HUES48 (cell line): ENCODE measurements around the gene PIMREG.

ENCODE experiments used
- H3K27ac ChIP-seq: one replicate; pipeline ENCODE4 v1.7.0; 2013; ENCODE audit warnings: low read depth, low read length, inconsistent platforms
- H3K27me3 ChIP-seq: 2 replicates; pipeline ENCODE4 v1.6.1; 2013; ENCODE audit warnings: mild to moderate bottlenecking, low read length; ENCODE audit not compliant: control insufficient read depth, insufficient read depth
- H3K36me3 ChIP-seq: 2 replicates; pipeline ENCODE4 v1.6.1; 2013; ENCODE audit warnings: low read length; ENCODE audit not compliant: control insufficient read depth, insufficient read depth
- H3K4me1 ChIP-seq: 2 replicates; pipeline ENCODE4 v1.6.1; 2013; ENCODE audit warnings: mild to moderate bottlenecking, low read length; ENCODE audit not compliant: control insufficient read depth, insufficient read depth
- H3K4me3 ChIP-seq: 2 replicates; pipeline ENCODE4 v1.5.1; 2013; ENCODE audit warnings: mild to moderate bottlenecking, low read depth, low read length
- H3K9ac ChIP-seq: 2 replicates; pipeline ENCODE4 v1.6.1; 2013; ENCODE audit warnings: mild to moderate bottlenecking, low read depth, low read length, moderate library complexity
- H3K9me3 ChIP-seq: 2 replicates; pipeline ENCODE4 v1.6.1; 2013; ENCODE audit warnings: low read length; ENCODE audit not compliant: control insufficient read depth, insufficient read depth

PIMREG gene

GRCh38 chr17:6473128-6473767 lies 29.0 kb downstream of the PIMREG start:
- Histone ChIP-seq H3K27ac (peak overlapping the region; percentile 18), H3K27me3 (no peaks in the 10 kb centered on the region), H3K9me3 (no peaks in the 10 kb centered on the region), H3K36me3 (no peaks in the 10 kb centered on the region), H3K9ac (no peak overlapping the region), H3K4me1 (peaks cover 20% of the 10 kb centered on the region), H3K4me3 (no peak overlapping the region)

GRCh38 chr17:6474376-6474775 lies 30.1 kb downstream of the PIMREG start:
- H3K27ac ChIP-seq = no peak overlapping the region
- no peaks in the 10 kb centered on the region for H3K27me3 ChIP-seq
- no peaks in the 10 kb centered on the region for H3K9me3 ChIP-seq
- H3K36me3 ChIP-seq = no peaks in the 10 kb centered on the region
- no peak overlapping the region for H3K4me3 ChIP-seq
- peaks cover 20% of the 10 kb centered on the region for H3K4me1 ChIP-seq
- H3K9ac ChIP-seq = no peak overlapping the region

- no peak overlapping the region for H3K4me3 ChIP-seq
- no peak overlapping the region for H3K27ac ChIP-seq
- H3K9me3 ChIP-seq = no peaks in the 10 kb centered on the region
- H3K36me3 ChIP-seq = no peaks in the 10 kb centered on the region
- H3K4me1 ChIP-seq = peaks cover 25% of the 10 kb centered on the region
- H3K27me3 ChIP-seq = no peaks in the 10 kb centered on the region
- no peak overlapping the region for H3K9ac ChIP-seq
These were observed 30.7 kb downstream of the PIMREG start for GRCh38 chr17:6474906-6475305.

- Histone ChIP-seq H3K9ac (no peak overlapping the region), H3K27me3 (no peaks in the 10 kb centered on the region), H3K36me3 (no peaks in the 10 kb centered on the region), H3K4me3 (no peak overlapping the region), H3K27ac (no peak overlapping the region), H3K4me1 (peaks cover 30% of the 10 kb centered on the region), H3K9me3 (no peaks in the 10 kb centered on the region)
These were observed 31.2 kb downstream of the PIMREG start for GRCh38 chr17:6475411-6475810.

- peaks cover 31% of the 10 kb centered on the region for H3K4me1 ChIP-seq
These were observed 32.0 kb downstream of the PIMREG start for GRCh38 chr17:6476076-6476809.

GRCh38 chr17:6476810-6477179 lies 32.5 kb downstream of the PIMREG start:
- Histone ChIP-seq H3K4me3 (no peak overlapping the region), H3K36me3 (no peaks in the 10 kb centered on the region), H3K27me3 (no peaks in the 10 kb centered on the region), H3K9ac (no peak overlapping the region), H3K4me1 (peaks cover 28% of the 10 kb centered on the region), H3K27ac (no peak overlapping the region), H3K9me3 (no peaks in the 10 kb centered on the region)

More at GRCh38 chr17:6476076-6476809, 32.0 kb downstream of the PIMREG start:
- H3K9me3 ChIP-seq = no peaks in the 10 kb centered on the region
- H3K27ac ChIP-seq = no peak overlapping the region
- no peak overlapping the region for H3K4me3 ChIP-seq
- H3K36me3 ChIP-seq = no peaks in the 10 kb centered on the region
- no peaks in the 10 kb centered on the region for H3K27me3 ChIP-seq
- no peak overlapping the region for H3K9ac ChIP-seq

- Histone ChIP-seq H3K9me3 (no peaks in the 10 kb centered on the region), H3K27ac (no peak overlapping the region), H3K4me1 (peaks cover 17% of the 10 kb centered on the region), H3K36me3 (no peaks in the 10 kb centered on the region), H3K9ac (no peak overlapping the region), H3K4me3 (no peak overlapping the region), H3K27me3 (no peaks in the 10 kb centered on the region)
These were observed 33.7 kb downstream of the PIMREG start for GRCh38 chr17:6477831-6478383.

GRCh38 chr17:6478486-6478885 lies 34.2 kb downstream of the PIMREG start:
- H3K4me1 ChIP-seq = peaks cover 16% of the 10 kb centered on the region; the same call in 1 of the 2 replicates
- no peak overlapping the region for H3K9ac ChIP-seq
- no peak overlapping the region for H3K27ac ChIP-seq
- H3K36me3 ChIP-seq = no peaks in the 10 kb centered on the region
- no peaks in the 10 kb centered on the region for H3K9me3 ChIP-seq
- H3K4me3 ChIP-seq = no peak overlapping the region
- no peaks in the 10 kb centered on the region for H3K27me3 ChIP-seq

- Histone ChIP-seq H3K27ac (no peak overlapping the region), H3K36me3 (no peaks in the 10 kb centered on the region), H3K27me3 (no peaks in the 10 kb centered on the region), H3K4me1 (peaks cover 16% of the 10 kb centered on the region; the same call in 1 of the 2 replicates), H3K9ac (no peak overlapping the region), H3K9me3 (no peaks in the 10 kb centered on the region), H3K4me3 (no peak overlapping the region)
These were observed 35.5 kb downstream of the PIMREG start for GRCh38 chr17:6479622-6480302.

GRCh38 chr17:6480303-6480675 lies 36.0 kb downstream of the PIMREG start:
- Histone ChIP-seq H3K9ac (no peak overlapping the region), H3K4me3 (no peak overlapping the region), H3K27me3 (no peaks in the 10 kb centered on the region), H3K9me3 (no peaks in the 10 kb centered on the region), H3K27ac (no peak overlapping the region), H3K4me1 (peaks cover 13% of the 10 kb centered on the region; the same call in 1 of the 2 replicates), H3K36me3 (no peaks in the 10 kb centered on the region)

- H3K4me3 ChIP-seq = no peak overlapping the region
- no peak overlapping the region for H3K27ac ChIP-seq
- no peak overlapping the region for H3K9ac ChIP-seq
- peaks cover 20% of the 10 kb centered on the region; the same call in 1 of the 2 replicates for H3K4me1 ChIP-seq
- H3K27me3 ChIP-seq = no peaks in the 10 kb centered on the region
- H3K36me3 ChIP-seq = no peaks in the 10 kb centered on the region
- no peaks in the 10 kb centered on the region for H3K9me3 ChIP-seq
These were observed 37.8 kb downstream of the PIMREG start for GRCh38 chr17:6482105-6482455.
